ENCODE data around the gene CYFIP1. TPM values are rescaled to one million over a fixed set of nuclear protein-coding genes. Genes with fewer than 3 reads are reported as not detected.

The CYFIP1 gene
- total RNA-seq, 1 donor from 2014 or later: 116 TPM

DNA sequence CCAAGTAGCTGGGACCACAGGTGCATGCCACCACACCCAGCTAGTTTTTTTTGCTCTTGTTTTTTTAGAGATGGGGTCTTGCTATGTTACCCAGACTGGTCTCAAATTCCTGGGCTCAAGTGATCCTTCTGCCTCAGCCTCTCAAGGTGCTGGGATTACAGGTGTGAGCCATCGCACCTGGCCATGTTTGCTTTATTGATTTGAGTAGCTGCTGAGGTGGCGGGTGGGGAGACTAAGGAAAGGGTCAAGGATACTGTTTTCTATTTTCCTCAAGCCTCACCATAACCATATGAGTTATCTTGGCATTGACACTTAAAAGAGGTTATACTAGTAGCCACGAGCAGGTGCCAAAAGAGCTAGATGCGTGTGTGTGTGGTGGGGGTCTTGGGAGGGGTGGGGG lies 39.0 kb downstream of the CYFIP1 start:
- Mint-ChIP-seq H3K4me1 (ENCODE audit: low read depth, unreplicated experiment) (peaks cover 4% of the 10 kb centered on the region), H3K9me3 (ENCODE audit: unreplicated experiment) (no peaks in the 10 kb centered on the region), H3K27me3 (ENCODE audit: low read depth, unreplicated experiment) (no peaks in the 10 kb centered on the region), H3K27ac (ENCODE audit: unreplicated experiment) (no peak overlapping the region), H3K4me3 (ENCODE audit: unreplicated experiment) (no peak overlapping the region), H3K36me3 (ENCODE audit: low read depth, unreplicated experiment) (peaks cover 20% of the 10 kb centered on the region)
- Histone ChIP-seq H3K27me3 (ENCODE audit: insufficient read depth, low read length) (no peaks in the 10 kb centered on the region), H3K27ac (ENCODE audit: low read depth, low read length) (no peak overlapping the region), H3K4me3 (ENCODE audit: insufficient read depth, low read depth, low read length) (no peak overlapping the region), H3K36me3 (ENCODE audit: insufficient read depth, low read length) (peaks cover 21% of the 10 kb centered on the region), H2AFZ (ENCODE audit: low read depth, low read length) (no peak overlapping the region), H3K4me2 (ENCODE audit: low read length) (no peak overlapping the region), H3K79me2 (ENCODE audit: insufficient read depth, low read length) (peaks cover 26% of the 10 kb centered on the region), H3K4me1 (ENCODE audit: insufficient read depth, low read length) (no peaks in the 10 kb centered on the region), H4K20me1 (ENCODE audit: insufficient read depth, low read length) (peaks cover 30% of the 10 kb centered on the region), H3K9me3 (ENCODE audit: insufficient read depth, low read depth, low read length) (no peaks in the 10 kb centered on the region), H3K9ac (ENCODE audit: low read length) (no peak overlapping the region)
- no peak for FAIRE-seq
- TF ChIP-seq, protein P1, sequence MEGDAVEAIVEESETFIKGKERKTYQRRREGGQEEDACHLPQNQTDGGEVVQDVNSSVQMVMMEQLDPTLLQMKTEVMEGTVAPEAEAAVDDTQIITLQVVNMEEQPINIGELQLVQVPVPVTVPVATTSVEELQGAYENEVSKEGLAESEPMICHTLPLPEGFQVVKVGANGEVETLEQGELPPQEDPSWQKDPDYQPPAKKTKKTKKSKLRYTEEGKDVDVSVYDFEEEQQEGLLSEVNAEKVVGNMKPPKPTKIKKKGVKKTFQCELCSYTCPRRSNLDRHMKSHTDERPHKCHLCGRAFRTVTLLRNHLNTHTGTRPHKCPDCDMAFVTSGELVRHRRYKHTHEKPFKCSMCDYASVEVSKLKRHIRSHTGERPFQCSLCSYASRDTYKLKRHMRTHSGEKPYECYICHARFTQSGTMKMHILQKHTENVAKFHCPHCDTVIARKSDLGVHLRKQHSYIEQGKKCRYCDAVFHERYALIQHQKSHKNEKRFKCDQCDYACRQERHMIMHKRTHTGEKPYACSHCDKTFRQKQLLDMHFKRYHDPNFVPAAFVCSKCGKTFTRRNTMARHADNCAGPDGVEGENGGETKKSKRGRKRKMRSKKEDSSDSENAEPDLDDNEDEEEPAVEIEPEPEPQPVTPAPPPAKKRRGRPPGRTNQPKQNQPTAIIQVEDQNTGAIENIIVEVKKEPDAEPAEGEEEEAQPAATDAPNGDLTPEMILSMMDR (IDR thresholded peaks at IDR 0.05; ENCODE audit: insufficient read depth, low read depth, low read length): no peak
- TF ChIP-seq EZH2 (IDR thresholded peaks at IDR 0.05; ENCODE audit: insufficient read depth, low read length): no peak
- DNase-seq (ENCODE audit: low read depth): no peak

DNA sequence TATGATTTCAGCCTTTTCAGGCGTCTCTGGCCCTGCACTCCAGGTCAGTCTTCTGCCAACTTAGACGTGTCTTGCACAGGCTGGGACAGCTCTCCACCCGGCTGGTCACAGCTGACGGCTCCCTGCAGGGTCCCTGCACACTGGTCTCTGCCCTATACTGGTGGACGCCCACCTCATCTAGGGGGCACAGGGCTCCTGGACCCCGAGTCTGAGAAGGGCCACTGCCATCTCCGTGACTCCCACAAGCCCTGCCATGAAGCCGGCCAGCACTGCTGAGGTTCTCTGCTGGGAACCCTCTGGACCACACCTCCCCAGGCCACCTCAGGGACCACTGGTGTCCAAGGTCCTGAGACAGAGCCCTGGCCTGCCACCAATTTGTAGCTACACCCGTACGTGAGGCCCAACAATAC lies 40.5 kb downstream of the CYFIP1 start:
- Histone ChIP-seq H3K79me2 (ENCODE audit: insufficient read depth, low read length) (peaks cover 22% of the 10 kb centered on the region), H3K27me3 (ENCODE audit: insufficient read depth, low read length) (no peaks in the 10 kb centered on the region), H3K9ac (ENCODE audit: low read length) (no peak overlapping the region), H3K4me1 (ENCODE audit: insufficient read depth, low read length) (no peaks in the 10 kb centered on the region), H3K36me3 (ENCODE audit: insufficient read depth, low read length) (peaks cover 31% of the 10 kb centered on the region), H3K9me3 (ENCODE audit: insufficient read depth, low read depth, low read length) (no peaks in the 10 kb centered on the region), H2AFZ (ENCODE audit: low read depth, low read length) (no peak overlapping the region), H4K20me1 (ENCODE audit: insufficient read depth, low read length) (peaks cover 28% of the 10 kb centered on the region), H3K4me3 (ENCODE audit: insufficient read depth, low read depth, low read length) (no peak overlapping the region), H3K4me2 (ENCODE audit: low read length) (no peak overlapping the region), H3K27ac (ENCODE audit: low read depth, low read length) (no peak overlapping the region)
- H3K27ac Mint-ChIP-seq (ENCODE audit: unreplicated experiment): no peak overlapping the region
- peaks cover 29% of the 10 kb centered on the region for H3K36me3 Mint-ChIP-seq (ENCODE audit: low read depth, unreplicated experiment)
- no peaks in the 10 kb centered on the region for H3K27me3 Mint-ChIP-seq (ENCODE audit: low read depth, unreplicated experiment)
- H3K9me3 Mint-ChIP-seq (ENCODE audit: unreplicated experiment): no peaks in the 10 kb centered on the region
- peaks cover 4% of the 10 kb centered on the region for H3K4me1 Mint-ChIP-seq (ENCODE audit: low read depth, unreplicated experiment)
- no peak for TF ChIP-seq EZH2 (IDR thresholded peaks at IDR 0.05; ENCODE audit: insufficient read depth, low read length)
- TF ChIP-seq, protein P1 (IDR thresholded peaks at IDR 0.05; ENCODE audit: insufficient read depth, low read depth, low read length): no peak
- no peak overlapping the region for H3K4me3 Mint-ChIP-seq (ENCODE audit: unreplicated experiment)
- FAIRE-seq (no peak), DNase-seq (ENCODE audit: low read depth) (no peak)

DNA sequence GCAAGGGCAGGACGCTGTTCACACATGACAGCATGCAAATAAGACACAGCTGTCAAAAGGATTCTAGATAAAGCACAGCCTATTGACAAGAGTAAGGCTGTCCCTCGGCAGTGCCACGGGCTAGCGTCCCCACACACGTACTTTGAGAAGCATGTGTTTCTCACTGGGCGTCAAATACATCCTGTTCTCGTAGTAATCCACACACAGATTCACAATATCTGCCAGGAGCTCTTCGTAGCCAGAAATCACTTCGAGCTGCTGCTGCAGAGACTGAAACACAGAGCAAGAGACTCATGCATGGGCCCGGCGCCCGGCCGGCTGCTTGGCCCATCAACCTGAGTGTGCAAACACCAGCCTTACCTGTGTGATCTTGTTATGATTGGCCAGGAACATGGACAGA lies 41.1 kb downstream of the CYFIP1 start:
- H3K9me3 Mint-ChIP-seq (ENCODE audit: unreplicated experiment): no peaks in the 10 kb centered on the region
- Histone ChIP-seq H3K4me2 (ENCODE audit: low read length) (no peak overlapping the region), H3K36me3 (ENCODE audit: insufficient read depth, low read length) (peaks cover 31% of the 10 kb centered on the region), H4K20me1 (ENCODE audit: insufficient read depth, low read length) (peaks cover 23% of the 10 kb centered on the region), H2AFZ (ENCODE audit: low read depth, low read length) (no peak overlapping the region), H3K27me3 (ENCODE audit: insufficient read depth, low read length) (no peaks in the 10 kb centered on the region), H3K4me1 (ENCODE audit: insufficient read depth, low read length) (no peaks in the 10 kb centered on the region), H3K79me2 (ENCODE audit: insufficient read depth, low read length) (peaks cover 20% of the 10 kb centered on the region), H3K4me3 (ENCODE audit: insufficient read depth, low read depth, low read length) (no peak overlapping the region), H3K27ac (ENCODE audit: low read depth, low read length) (no peak overlapping the region), H3K9ac (ENCODE audit: low read length) (no peak overlapping the region), H3K9me3 (ENCODE audit: insufficient read depth, low read depth, low read length) (no peaks in the 10 kb centered on the region)
- DNase-seq (ENCODE audit: low read depth) (no peak), FAIRE-seq (no peak)
- no peak for TF ChIP-seq EZH2 (IDR thresholded peaks at IDR 0.05; ENCODE audit: insufficient read depth, low read length)
- TF ChIP-seq, protein P1 (IDR thresholded peaks at IDR 0.05; ENCODE audit: insufficient read depth, low read depth, low read length): no peak
- H3K4me1 Mint-ChIP-seq (ENCODE audit: low read depth, unreplicated experiment): peaks cover 4% of the 10 kb centered on the region
- no peak overlapping the region for H3K27ac Mint-ChIP-seq (ENCODE audit: unreplicated experiment)
- no peak overlapping the region for H3K4me3 Mint-ChIP-seq (ENCODE audit: unreplicated experiment)
- H3K27me3 Mint-ChIP-seq (ENCODE audit: low read depth, unreplicated experiment): no peaks in the 10 kb centered on the region
- peaks cover 26% of the 10 kb centered on the region for H3K36me3 Mint-ChIP-seq (ENCODE audit: low read depth, unreplicated experiment)

All from astrocyte (in vitro differentiated cells and primary cell).